ENCODE results near the gene PCSK1. TPM values are rescaled to one million over a fixed set of nuclear protein-coding genes. Genes with fewer than 3 reads are reported as not detected.
"Not testable (repeated sequence)": the region's sequence is repeated elsewhere in the genome, so short reads cannot be mapped to it uniquely, and the experiment has no call there.

Gene PCSK1
- total RNA-seq, 1 donor from 2014 or later, result 13.6 TPM

- Mint-ChIP-seq H3K27ac (no peak overlapping the region), H3K36me3 (no peaks in the 10 kb centered on the region), H3K4me1 (ENCODE audit: unreplicated experiment) (no peaks in the 10 kb centered on the region), H3K9me3 (no peaks in the 10 kb centered on the region), H3K4me3 (no peak overlapping the region), H3K27me3 (no peaks in the 10 kb centered on the region)
- DNase-seq (ENCODE audit: extremely low spot score, unreplicated experiment), result no peak
- TF ChIP-seq CTCF (conservative IDR thresholded peaks at IDR 0.05), result no peak
These were observed 36.2 kb downstream of the PCSK1 start for GRCh38 chr5:96396878-96397277.

GRCh38 chr5:96395295-96395694 is 37.8 kb downstream of the PCSK1 start:
- not testable (repeated sequence) for H3K4me1 Mint-ChIP-seq (ENCODE audit: unreplicated experiment); H3K36me3 Mint-ChIP-seq; H3K9me3 Mint-ChIP-seq; DNase-seq (ENCODE audit: extremely low spot score, unreplicated experiment); H3K4me3 Mint-ChIP-seq; H3K27ac Mint-ChIP-seq; H3K27me3 Mint-ChIP-seq

- H3K4me1 Mint-ChIP-seq (ENCODE audit: unreplicated experiment), result no peaks in the 10 kb centered on the region
- no peaks in the 10 kb centered on the region for H3K9me3 Mint-ChIP-seq
- no peak overlapping the region for H3K27ac Mint-ChIP-seq
- no peak overlapping the region for H3K4me3 Mint-ChIP-seq
- H3K27me3 Mint-ChIP-seq, result no peaks in the 10 kb centered on the region
- H3K36me3 Mint-ChIP-seq, result no peaks in the 10 kb centered on the region
- no peak for TF ChIP-seq CTCF (conservative IDR thresholded peaks at IDR 0.05)
- DNase-seq (ENCODE audit: extremely low spot score, unreplicated experiment), result no peak
These were observed 41.1 kb downstream of the PCSK1 start for GRCh38 chr5:96391921-96392320.

- Mint-ChIP-seq H3K9me3 (no peaks in the 10 kb centered on the region), H3K4me3 (no peak overlapping the region), H3K36me3 (no peaks in the 10 kb centered on the region), H3K27me3 (peaks cover 3% of the 10 kb centered on the region), H3K4me1 (ENCODE audit: unreplicated experiment) (no peaks in the 10 kb centered on the region), H3K27ac (no peak overlapping the region)
- no peak for DNase-seq (ENCODE audit: extremely low spot score, unreplicated experiment)
- TF ChIP-seq CTCF (conservative IDR thresholded peaks at IDR 0.05), result no peak
These were observed 44.9 kb downstream of the PCSK1 start for GRCh38 chr5:96388176-96388575.

- Mint-ChIP-seq H3K4me1 (ENCODE audit: unreplicated experiment) (no peaks in the 10 kb centered on the region), H3K27ac (no peak overlapping the region), H3K9me3 (no peaks in the 10 kb centered on the region), H3K4me3 (no peak overlapping the region), H3K36me3 (no peaks in the 10 kb centered on the region), H3K27me3 (peaks cover 6% of the 10 kb centered on the region)
- TF ChIP-seq CTCF (conservative IDR thresholded peaks at IDR 0.05), result no peak
- DNase-seq (ENCODE audit: extremely low spot score, unreplicated experiment), result no peak
These were observed 45.4 kb downstream of the PCSK1 start for GRCh38 chr5:96387616-96388015.

GRCh38 chr5:96385538-96385937 is 47.5 kb downstream of the PCSK1 start:
- H3K27me3 Mint-ChIP-seq, result peaks cover 6% of the 10 kb centered on the region
- TF ChIP-seq CTCF (conservative IDR thresholded peaks at IDR 0.05), result no peak
- no peak for DNase-seq (ENCODE audit: extremely low spot score, unreplicated experiment)
- no peaks in the 10 kb centered on the region for H3K4me1 Mint-ChIP-seq (ENCODE audit: unreplicated experiment)
- no peaks in the 10 kb centered on the region for H3K36me3 Mint-ChIP-seq
- no peak overlapping the region for H3K4me3 Mint-ChIP-seq
- no peak overlapping the region for H3K27ac Mint-ChIP-seq
- H3K9me3 Mint-ChIP-seq, result no peaks in the 10 kb centered on the region

All from type B pancreatic cell (in vitro differentiated cells).